HCT116 (cell line): ENCODE data around the gene LRRC74B. TPM values are rescaled to one million over a fixed set of nuclear protein-coding genes. Genes with fewer than 3 reads are reported as not detected.

ENCODE experiments used
- ATAC-seq: fragments of 200-7000 bp; cut with Tn5 transposase; 2 replicates; pipeline ENCODE4 v1.9.1; 2020; ENCODE audit warnings: mild to moderate bottlenecking, moderate library complexity
- BruUV-seq: library from RNA; stranded (reverse); fragments of 400-500 nt; replicated peaks from 2 replicates; lab custom pipeline; 2021; lab: Mats Ljungman, UMichigan
- CTCF ChIA-PET: fragments of 300-600 bp; sonication (Branson Sonifier 250); formaldehyde crosslinking; loops from one replicate; lab custom pipeline; 2021; ENCODE audit warnings: antibody characterized with exemption; lab: Charles Lee
- POLR2A ChIA-PET: fragments of 300-600, 350-600 bp; sonication (Branson Sonifier 250); formaldehyde crosslinking; loops from one replicate; lab custom pipeline; 2021; ENCODE audit warnings: antibody characterized with exemption; lab: Charles Lee
- RAD21 ChIA-PET, 2 experiments: fragments of 300-600 bp; sonication (Branson Sonifier 250); formaldehyde crosslinking; loops; one replicate each; lab custom pipeline; 2023; ENCODE audit warnings: low total read pairs in 2 of 2; ENCODE audit not compliant: uncharacterized antibody in 2 of 2, unreplicated experiment in 2 of 2, low non-redundant PET in 1 of 2; lab: Charles Lee
- DNase-seq: peaks from one replicate; pipeline ENCODE4 v3.0.0-alpha.2; 2010; ENCODE audit warnings: low read depth, low spot score
- H2AFZ ChIP-seq: fragments of 200-600 bp; shearing (Covaris generic), sonication (generic); 2 replicates; pipeline ENCODE4 v1.6.1; 2017; ENCODE audit warnings: low read depth, mixed run types, mixed read lengths, antibody characterized with exemption, low read length; ENCODE audit not compliant: poor library complexity, severe bottlenecking
- H3K27ac ChIP-seq: 2 replicates; pipeline ENCODE4 v1.5.1; 2012; ENCODE audit warnings: low read depth, low read length
- H3K27me3 ChIP-seq: fragments of 200-600 bp; sonication (generic); 2 replicates; pipeline ENCODE4 v1.6.1; 2016; ENCODE audit warnings: mixed run types, low read length, mixed read lengths; ENCODE audit not compliant: insufficient read depth
- H3K36me3 ChIP-seq, 2 experiments: fragments of 200-500 bp in 1 of 2; fragments of 200-600 bp in 1 of 2; sonication (Bioruptor generic) in 1 of 2; sonication (generic) in 1 of 2; 2 replicates each; pipeline versions ENCODE4 v1.5.1 to v1.6.1; 2014 to 2016; ENCODE audit warnings: low read length in 2 of 2, inconsistent platforms in 1 of 2, mixed read lengths in 1 of 2, mixed run types in 1 of 2; ENCODE audit not compliant: insufficient read depth in 2 of 2, control insufficient read depth in 1 of 2
- H3K4me1 ChIP-seq, 2 experiments: fragments of 200-600 bp in 1 of 2; sonication (generic) in 1 of 2; 2 replicates each; pipeline versions ENCODE4 v1.5.1 to v1.6.1; 2012 to 2017; ENCODE audit warnings: low read length in 2 of 2, inconsistent platforms in 1 of 2, mild to moderate bottlenecking in 1 of 2, mixed read lengths in 1 of 2, mixed run types in 1 of 2, moderate library complexity in 1 of 2; ENCODE audit not compliant: insufficient read depth in 2 of 2, control insufficient read depth in 1 of 2
- H3K4me2 ChIP-seq: fragments of 200-600 bp; sonication (generic); 2 replicates; pipeline ENCODE4 v1.6.1; 2017; ENCODE audit warnings: mixed run types, low read length, mixed read lengths
- H3K4me3 ChIP-seq, 2 experiments: fragments of 200-600 bp in 1 of 2; sonication (generic) in 1 of 2; replicated peaks in 1 of 2; 2 replicates each; pipeline ENCODE4 v1.5.1; 2011 to 2016; ENCODE audit warnings: low read length in 2 of 2, control low read depth in 1 of 2, low read depth in 1 of 2, mild to moderate bottlenecking in 1 of 2, mixed read lengths in 1 of 2, mixed run types in 1 of 2
- H3K79me2 ChIP-seq: fragments of 200-600 bp; sonication (generic); 2 replicates; pipeline ENCODE4 v1.6.1; 2017; ENCODE audit warnings: mild to moderate bottlenecking, mixed run types, low read length, moderate library complexity, mixed read lengths; ENCODE audit not compliant: insufficient read depth
- H3K9ac ChIP-seq: fragments of 200-600 bp; sonication (generic); 2 replicates; pipeline ENCODE4 v1.6.1; 2016; ENCODE audit warnings: low read length, mixed read lengths
- H3K9me2 ChIP-seq: fragments of 200-600 bp; sonication (generic), shearing (Covaris generic); 2 replicates; pipeline ENCODE4 v1.6.1; 2017; ENCODE audit warnings: mixed run types, mild to moderate bottlenecking, moderate library complexity; ENCODE audit not compliant: insufficient read depth
- H3K9me3 ChIP-seq, 2 experiments: fragments of 200-500 bp in 1 of 2; fragments of 200-600 bp in 1 of 2; sonication (Bioruptor generic) in 1 of 2; sonication (generic) in 1 of 2; 2 replicates each; pipeline ENCODE4 v1.6.1; 2014 to 2017; ENCODE audit warnings: low read length in 2 of 2, mixed read lengths in 2 of 2, inconsistent platforms in 1 of 2, low read depth in 1 of 2, mild to moderate bottlenecking in 1 of 2, mixed run types in 1 of 2, moderate library complexity in 1 of 2; ENCODE audit not compliant: control insufficient read depth in 1 of 2, insufficient read depth in 1 of 2
- H4K20me1 ChIP-seq: fragments of 200-600 bp; sonication (generic), shearing (Covaris generic); 2 replicates; pipeline ENCODE4 v1.6.1; 2017; ENCODE audit warnings: mixed run types, mild to moderate bottlenecking, moderate library complexity; ENCODE audit not compliant: insufficient read depth
- ELF1 ChIP-seq: IDR thresholded peaks from 2 replicates; pipeline ENCODE4 v1.6.1; 2012; ENCODE audit warnings: low read depth, borderline replicate concordance
- POLR2AphosphoS5 ChIP-seq: IDR thresholded peaks from 2 replicates; pipeline ENCODE4 v1.6.1; 2011; ENCODE audit warnings: mild to moderate bottlenecking, low read depth, low read length, moderate library complexity
- REST ChIP-seq: IDR thresholded peaks from 2 replicates; pipeline ENCODE4 v1.6.1; 2012; ENCODE audit warnings: low read depth
- intact Hi-C: fragments of 100-400 bp; cut with micrococcal nuclease; formaldehyde crosslinking; loops from 2 replicates; pipeline ENCODE4 v1.10.0; 2022
- total RNA-seq: library from RNA; stranded (reverse); gene quantifications from one replicate; pipeline ENCODE4 v1.2.1, GENCODE V29; 2021; ENCODE audit not compliant: unreplicated experiment

The LRRC74B gene
- total RNA-seq, 1 experiment from 2014 or later = not detected

- POLR2A ChIA-PET = interaction anchor here (1.2 kb wide), 1 partner anchor 12 kb away, joined by 3 read pairs; the partner anchor contains the start of gene THAP7
- TF ChIP-seq REST (no peak), ELF1 (no peak), POLR2AphosphoS5 (0 out of 2 replicates have a peak, but pooled peaks have one; percentile 21)
- H3K9me2 ChIP-seq = no peaks in the 10 kb centered on the region
- no peaks in the 10 kb centered on the region for H3K36me3 ChIP-seq
- no TSS peak for BruUV-seq
- RAD21 ChIA-PET = no interaction called here
- peak overlapping the region; percentile 82 for H3K4me2 ChIP-seq
- intact Hi-C loops = no loop called here
- H3K27ac ChIP-seq = peak overlapping the region; percentile 46; the same call in 1 of the 2 replicates
- peak overlapping the region; percentile 38 to 54 for H3K4me3 ChIP-seq
- CTCF ChIA-PET = no interaction called here
- no peaks in the 10 kb centered on the region for H4K20me1 ChIP-seq
- no peaks in the 10 kb centered on the region for H3K9me3 ChIP-seq
- no peaks in the 10 kb centered on the region for H3K79me2 ChIP-seq
- H3K4me1 ChIP-seq = peaks cover 15 to 20% of the 10 kb centered on the region in 2 experiments
- H3K9ac ChIP-seq = peak overlapping the region; percentile 42
- ATAC-seq (peak; percentile 98), DNase-seq (peak; percentile 70)
- peak overlapping the region; percentile 31 for H2AFZ ChIP-seq
- H3K27me3 ChIP-seq = no peaks in the 10 kb centered on the region
Measured at GRCh38 chr22:21014202-21014725, 31.5 kb upstream of the LRRC74B start.
